Smooth muscle cell (in vitro differentiated cells): Measurements from ENCODE around the gene MGLL. TPM values are rescaled to one million over a fixed set of nuclear protein-coding genes. Genes with fewer than 3 reads are reported as not detected.

Experiments
- DNase-seq: peaks from one replicate; lab custom pipeline; 2025; ENCODE audit not compliant: unreplicated experiment; lab: John Stamatoyannopoulos, UW
- H2AFZ ChIP-seq: fragments of 200-600 bp; sonication (generic); 2 replicates; pipeline ENCODE4 v1.6.0; 2016; ENCODE audit warnings: antibody characterized with exemption, low read depth, mild to moderate bottlenecking
- H3F3A ChIP-seq: fragments of 200-600 bp; sonication (generic); 2 replicates; pipeline ENCODE4 v1.6.0; 2017; ENCODE audit warnings: antibody characterized with exemption, low read depth
- H3K27ac ChIP-seq: fragments of 200-600 bp; sonication (generic); 2 replicates; pipeline ENCODE4 v1.5.1; 2016; ENCODE audit warnings: low read depth, mild to moderate bottlenecking
- H3K27me3 ChIP-seq: fragments of 200-600 bp; sonication (generic); 2 replicates; pipeline ENCODE4 v1.6.1; 2016; ENCODE audit warnings: low read depth, mild to moderate bottlenecking
- H3K36me3 ChIP-seq: fragments of 200-600 bp; sonication (generic); 2 replicates; pipeline ENCODE4 v1.5.1; 2016; ENCODE audit warnings: low read depth
- H3K4me1 ChIP-seq: fragments of 200-600 bp; sonication (generic); 2 replicates; pipeline ENCODE4 v1.5.1; 2016; ENCODE audit warnings: low read depth
- H3K4me2 ChIP-seq: fragments of 200-600 bp; sonication (generic); 2 replicates; pipeline ENCODE4 v1.6.0; 2016; ENCODE audit warnings: mild to moderate bottlenecking
- H3K4me3 ChIP-seq: fragments of 200-600 bp; sonication (generic); 2 replicates; pipeline ENCODE4 v1.5.1; 2016; ENCODE audit warnings: mild to moderate bottlenecking
- H3K79me2 ChIP-seq: fragments of 200-600 bp; sonication (generic); 2 replicates; pipeline ENCODE4 v1.6.0; 2016; ENCODE audit warnings: low read depth, mild to moderate bottlenecking
- H3K9ac ChIP-seq: fragments of 200-600 bp; sonication (generic); 2 replicates; pipeline ENCODE4 v1.6.0; 2016; ENCODE audit warnings: low read depth
- H3K9me3 ChIP-seq: fragments of 200-600 bp; sonication (generic); replicated peaks from 2 replicates; pipeline ENCODE4 v1.5.1; 2016; ENCODE audit warnings: low read depth
- H4K20me1 ChIP-seq: fragments of 200-600 bp; sonication (generic); 2 replicates; pipeline ENCODE4 v1.6.0; 2016; ENCODE audit warnings: low read depth
- WGBS: methylation state at CpG from one replicate; pipeline ENCODE4 v1.1.7; 2016; ENCODE audit warnings: low lambda C conversion rate; 5-methylcytosine and 5-hydroxymethylcytosine counted together
- polyA plus RNA-seq: library from polyadenylated mRNA; unstranded; fragments of >200 nt; fragmentation: Nextera tagmentation; extraction: Ambion mirVana; gene quantifications from 2 replicates; pipeline ENCODE4 v1.2.1, GENCODE V29; 2016
- total RNA-seq: library from RNA; depleted of rRNA; stranded (reverse); fragments of >200 nt; gene quantifications from 2 replicates; pipeline ENCODE4 v1.2.3, GENCODE V29; 2014
- TF ChIP-seq, protein P1 (sequence below): fragments of 200-600 bp; sonication (generic); IDR thresholded peaks from 2 replicates; pipeline ENCODE4 v1.5.1; 2017; ENCODE audit warnings: borderline replicate concordance, mild to moderate bottlenecking, antibody characterized with exemption; ENCODE audit not compliant: insufficient read depth, poor library complexity, severe bottlenecking

Gene MGLL
- total and polyA plus RNA-seq, 2 experiments from 2014 or later: 13.6 to 22.5 TPM

DNA sequence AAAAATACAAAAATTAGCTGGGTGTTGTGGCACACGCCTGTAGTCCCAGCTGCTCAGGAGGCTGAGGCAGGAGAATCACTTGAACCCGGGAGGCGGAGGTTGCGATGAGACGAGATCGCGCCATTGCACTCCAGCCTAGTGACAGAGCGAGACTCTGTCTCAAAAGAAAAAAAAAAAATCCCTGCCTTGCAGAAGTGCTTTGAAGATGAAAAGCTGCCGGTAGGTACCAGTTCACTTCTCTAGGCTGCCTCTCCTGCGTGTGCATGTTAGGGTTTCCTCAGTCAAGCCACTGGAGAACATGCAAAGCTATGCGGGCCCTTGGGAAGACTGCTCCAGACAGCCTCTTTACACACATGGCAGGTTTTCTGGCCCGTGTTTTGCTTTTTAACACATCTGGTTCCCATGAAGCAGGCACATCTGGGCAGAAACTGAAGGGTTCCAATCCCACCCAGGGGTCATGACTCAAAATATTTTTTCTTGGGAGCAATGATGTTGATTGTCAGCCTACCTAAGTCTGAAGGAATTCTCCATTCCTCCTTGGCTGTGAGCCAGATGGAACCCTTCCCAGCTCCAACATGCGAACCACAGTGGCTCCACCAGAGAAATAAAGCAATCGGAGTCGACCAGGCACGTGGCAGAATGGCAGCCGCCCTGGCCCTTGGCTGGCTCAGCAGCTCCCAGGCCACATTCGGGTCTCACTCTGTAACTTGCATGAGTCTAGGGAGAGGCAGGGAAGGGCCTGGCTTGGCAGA is 29.6 kb downstream of the MGLL start:
- WGBS: 83% methylated on average over 18 of the region's 18 CpGs
- no peak overlapping the region for H3K4me3 ChIP-seq
- no peak overlapping the region for H2AFZ ChIP-seq
- no peak for DNase-seq
- H3K9me3 ChIP-seq: no peaks in the 10 kb centered on the region
- no peaks in the 10 kb centered on the region for H3K27me3 ChIP-seq
- H3K4me1 ChIP-seq: peaks cover 14% of the 10 kb centered on the region
- TF ChIP-seq, protein P1, sequence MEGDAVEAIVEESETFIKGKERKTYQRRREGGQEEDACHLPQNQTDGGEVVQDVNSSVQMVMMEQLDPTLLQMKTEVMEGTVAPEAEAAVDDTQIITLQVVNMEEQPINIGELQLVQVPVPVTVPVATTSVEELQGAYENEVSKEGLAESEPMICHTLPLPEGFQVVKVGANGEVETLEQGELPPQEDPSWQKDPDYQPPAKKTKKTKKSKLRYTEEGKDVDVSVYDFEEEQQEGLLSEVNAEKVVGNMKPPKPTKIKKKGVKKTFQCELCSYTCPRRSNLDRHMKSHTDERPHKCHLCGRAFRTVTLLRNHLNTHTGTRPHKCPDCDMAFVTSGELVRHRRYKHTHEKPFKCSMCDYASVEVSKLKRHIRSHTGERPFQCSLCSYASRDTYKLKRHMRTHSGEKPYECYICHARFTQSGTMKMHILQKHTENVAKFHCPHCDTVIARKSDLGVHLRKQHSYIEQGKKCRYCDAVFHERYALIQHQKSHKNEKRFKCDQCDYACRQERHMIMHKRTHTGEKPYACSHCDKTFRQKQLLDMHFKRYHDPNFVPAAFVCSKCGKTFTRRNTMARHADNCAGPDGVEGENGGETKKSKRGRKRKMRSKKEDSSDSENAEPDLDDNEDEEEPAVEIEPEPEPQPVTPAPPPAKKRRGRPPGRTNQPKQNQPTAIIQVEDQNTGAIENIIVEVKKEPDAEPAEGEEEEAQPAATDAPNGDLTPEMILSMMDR: no peak
- H3K27ac ChIP-seq: peak overlapping the region; percentile 56
- H4K20me1 ChIP-seq: no peaks in the 10 kb centered on the region
- H3K4me2 ChIP-seq: no peak overlapping the region
- no peaks in the 10 kb centered on the region for H3K36me3 ChIP-seq
- no peaks in the 10 kb centered on the region for H3K79me2 ChIP-seq
- H3F3A ChIP-seq: peaks cover 18% of the 10 kb centered on the region
- H3K9ac ChIP-seq: no peak overlapping the region

- TF ChIP-seq, protein P1: no peak
- no peak overlapping the region for H3K9ac ChIP-seq
- peaks cover 16% of the 10 kb centered on the region for H3K4me1 ChIP-seq
- H3K4me2 ChIP-seq: peak overlapping the region; percentile 59
- H3K27me3 ChIP-seq: no peaks in the 10 kb centered on the region
- peak overlapping the region; percentile 15 for H2AFZ ChIP-seq
- H4K20me1 ChIP-seq: no peaks in the 10 kb centered on the region
- DNase-seq: no peak
- H3K4me3 ChIP-seq: no peak overlapping the region
- no peaks in the 10 kb centered on the region for H3K79me2 ChIP-seq
- WGBS: 22% methylated on average over 9 of the region's 9 CpGs
- peaks cover 18% of the 10 kb centered on the region for H3F3A ChIP-seq
- H3K27ac ChIP-seq: peak overlapping the region; percentile 56
- no peaks in the 10 kb centered on the region for H3K36me3 ChIP-seq
- no peaks in the 10 kb centered on the region for H3K9me3 ChIP-seq
Observed at GRCh38 chr3:127791221-127791913, 30.9 kb downstream of the MGLL start.

DNA sequence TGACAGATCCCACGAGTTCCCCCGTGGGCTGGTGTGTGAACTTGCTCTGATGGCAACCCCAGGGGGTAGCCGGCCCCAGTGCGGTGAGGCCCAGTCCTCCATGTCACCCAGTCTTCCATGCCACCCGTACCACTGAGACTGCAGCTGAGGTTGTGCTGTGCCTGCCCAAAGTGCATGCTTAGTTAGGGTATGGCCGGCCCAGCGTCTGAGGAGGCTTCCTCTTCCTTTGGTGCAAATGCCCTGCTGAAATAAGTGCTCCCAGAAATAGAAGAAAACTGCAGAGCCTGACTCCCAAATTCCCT is 31.5 kb downstream of the MGLL start:
- H3K9me3 ChIP-seq: no peaks in the 10 kb centered on the region
- H4K20me1 ChIP-seq: no peaks in the 10 kb centered on the region
- peak overlapping the region; percentile 15 for H2AFZ ChIP-seq
- no peak overlapping the region for H3K4me3 ChIP-seq
- H3K27ac ChIP-seq: peak overlapping the region; percentile 56
- peaks cover 20% of the 10 kb centered on the region for H3K4me1 ChIP-seq
- H3K36me3 ChIP-seq: no peaks in the 10 kb centered on the region
- H3F3A ChIP-seq: peaks cover 18% of the 10 kb centered on the region
- peak overlapping the region; percentile 59 for H3K4me2 ChIP-seq
- TF ChIP-seq, protein P1: no peak
- no peaks in the 10 kb centered on the region for H3K79me2 ChIP-seq
- DNase-seq: no peak
- H3K27me3 ChIP-seq: no peaks in the 10 kb centered on the region
- 69% methylated on average over 7 of the region's 7 CpGs for WGBS
- no peak overlapping the region for H3K9ac ChIP-seq
